Measurements from ENCODE around the gene BZW1. TPM values are rescaled to one million over a fixed set of nuclear protein-coding genes. Genes with fewer than 3 reads are reported as not detected.
A peak's percentile ranks its signal among the peaks of the same experiment; 100 is the strongest.
"Not testable (repeated sequence)": the region's sequence is repeated elsewhere in the genome, so short reads cannot be mapped to it uniquely, and the experiment has no call there.

The BZW1 gene
- total RNA-seq, 1 donor from 2014 or later = 433 TPM

DNA sequence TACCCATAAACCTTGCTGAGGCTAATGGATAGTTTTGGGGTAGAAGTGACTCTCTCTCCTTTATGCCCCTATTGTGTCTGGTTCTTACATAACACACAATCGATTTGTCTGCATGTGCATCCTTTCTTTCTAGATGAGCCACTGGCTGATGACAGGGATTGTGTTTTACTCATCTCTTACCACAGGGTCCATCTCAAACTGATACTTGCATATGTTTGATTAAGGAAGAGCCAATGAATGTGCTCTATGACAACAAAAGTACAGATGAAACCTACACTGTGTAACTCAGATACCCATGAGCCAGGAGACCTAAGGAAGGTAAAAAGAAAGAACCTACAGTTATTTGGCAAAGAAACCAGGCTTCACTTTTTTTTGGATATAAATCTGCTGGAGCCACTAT lies 13.2 kb upstream of the BZW1 start:
- H3K27ac Mint-ChIP-seq (ENCODE audit: unreplicated experiment) = no peak overlapping the region
- H3K36me3 Mint-ChIP-seq (ENCODE audit: low read depth) = no peaks in the 10 kb centered on the region
- TF ChIP-seq, protein P1, sequence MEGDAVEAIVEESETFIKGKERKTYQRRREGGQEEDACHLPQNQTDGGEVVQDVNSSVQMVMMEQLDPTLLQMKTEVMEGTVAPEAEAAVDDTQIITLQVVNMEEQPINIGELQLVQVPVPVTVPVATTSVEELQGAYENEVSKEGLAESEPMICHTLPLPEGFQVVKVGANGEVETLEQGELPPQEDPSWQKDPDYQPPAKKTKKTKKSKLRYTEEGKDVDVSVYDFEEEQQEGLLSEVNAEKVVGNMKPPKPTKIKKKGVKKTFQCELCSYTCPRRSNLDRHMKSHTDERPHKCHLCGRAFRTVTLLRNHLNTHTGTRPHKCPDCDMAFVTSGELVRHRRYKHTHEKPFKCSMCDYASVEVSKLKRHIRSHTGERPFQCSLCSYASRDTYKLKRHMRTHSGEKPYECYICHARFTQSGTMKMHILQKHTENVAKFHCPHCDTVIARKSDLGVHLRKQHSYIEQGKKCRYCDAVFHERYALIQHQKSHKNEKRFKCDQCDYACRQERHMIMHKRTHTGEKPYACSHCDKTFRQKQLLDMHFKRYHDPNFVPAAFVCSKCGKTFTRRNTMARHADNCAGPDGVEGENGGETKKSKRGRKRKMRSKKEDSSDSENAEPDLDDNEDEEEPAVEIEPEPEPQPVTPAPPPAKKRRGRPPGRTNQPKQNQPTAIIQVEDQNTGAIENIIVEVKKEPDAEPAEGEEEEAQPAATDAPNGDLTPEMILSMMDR (conservative IDR thresholded peaks at IDR 0.05) = no peak
- peaks cover 5% of the 10 kb centered on the region for H3K9me3 Mint-ChIP-seq
- no peak overlapping the region for H3K4me3 Mint-ChIP-seq
- H3K27me3 Mint-ChIP-seq (ENCODE audit: low read depth) = peaks cover 5% of the 10 kb centered on the region
- no peak for DNase-seq (ENCODE audit: low read depth, low spot score)
- H3K4me1 Mint-ChIP-seq = no peaks in the 10 kb centered on the region

DNA sequence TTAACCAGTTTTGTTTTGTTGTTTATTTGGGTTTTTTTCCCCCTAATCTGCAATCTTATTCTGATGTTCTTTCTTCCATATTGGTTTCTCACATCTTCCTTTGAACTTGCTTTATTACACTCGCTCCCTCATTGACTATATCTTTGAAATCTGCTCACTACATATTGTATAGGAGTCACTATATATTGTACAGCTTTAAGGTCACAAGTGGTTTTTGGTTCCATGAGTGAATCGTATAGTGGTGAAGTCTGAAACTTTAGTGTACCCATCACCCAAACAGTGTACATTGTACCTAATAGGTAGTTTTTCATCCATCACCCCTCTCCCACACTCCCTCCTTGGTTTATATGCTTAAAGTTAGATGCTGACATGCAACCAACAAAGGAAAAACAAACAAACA lies 11.3 kb upstream of the BZW1 start:
- peaks cover 5% of the 10 kb centered on the region for H3K9me3 Mint-ChIP-seq
- no peaks in the 10 kb centered on the region for H3K4me1 Mint-ChIP-seq
- no peak overlapping the region for H3K27ac Mint-ChIP-seq (ENCODE audit: unreplicated experiment)
- no peak for DNase-seq (ENCODE audit: low read depth, low spot score)
- TF ChIP-seq, protein P1 (conservative IDR thresholded peaks at IDR 0.05) = no peak
- H3K36me3 Mint-ChIP-seq (ENCODE audit: low read depth) = no peaks in the 10 kb centered on the region
- H3K27me3 Mint-ChIP-seq (ENCODE audit: low read depth) = peaks cover 9% of the 10 kb centered on the region
- H3K4me3 Mint-ChIP-seq = no peak overlapping the region

DNA sequence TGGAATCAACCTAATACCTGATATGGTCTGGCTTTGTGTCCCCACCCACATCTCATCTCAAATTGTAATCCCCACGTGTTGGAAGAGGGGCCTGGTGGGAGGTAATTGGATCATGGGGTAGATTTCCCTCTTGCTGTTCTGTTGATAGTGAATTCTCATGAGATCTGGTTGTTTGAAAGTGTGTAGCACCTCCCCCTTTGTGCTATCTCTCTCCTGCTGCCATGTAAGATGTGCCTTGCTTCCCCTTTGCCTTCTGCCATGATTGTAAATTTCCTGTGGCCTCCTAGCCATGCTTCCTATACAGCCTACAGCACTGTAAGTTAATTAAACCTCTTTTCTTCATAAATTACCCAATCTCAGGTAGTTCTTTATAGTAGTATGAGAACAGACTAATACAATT lies 10.3 kb upstream of the BZW1 start:
- not testable (repeated sequence) for H3K27ac Mint-ChIP-seq (ENCODE audit: unreplicated experiment); DNase-seq (ENCODE audit: low read depth, low spot score); H3K36me3 Mint-ChIP-seq (ENCODE audit: low read depth); H3K4me1 Mint-ChIP-seq; H3K9me3 Mint-ChIP-seq; H3K4me3 Mint-ChIP-seq; H3K27me3 Mint-ChIP-seq (ENCODE audit: low read depth)

DNA sequence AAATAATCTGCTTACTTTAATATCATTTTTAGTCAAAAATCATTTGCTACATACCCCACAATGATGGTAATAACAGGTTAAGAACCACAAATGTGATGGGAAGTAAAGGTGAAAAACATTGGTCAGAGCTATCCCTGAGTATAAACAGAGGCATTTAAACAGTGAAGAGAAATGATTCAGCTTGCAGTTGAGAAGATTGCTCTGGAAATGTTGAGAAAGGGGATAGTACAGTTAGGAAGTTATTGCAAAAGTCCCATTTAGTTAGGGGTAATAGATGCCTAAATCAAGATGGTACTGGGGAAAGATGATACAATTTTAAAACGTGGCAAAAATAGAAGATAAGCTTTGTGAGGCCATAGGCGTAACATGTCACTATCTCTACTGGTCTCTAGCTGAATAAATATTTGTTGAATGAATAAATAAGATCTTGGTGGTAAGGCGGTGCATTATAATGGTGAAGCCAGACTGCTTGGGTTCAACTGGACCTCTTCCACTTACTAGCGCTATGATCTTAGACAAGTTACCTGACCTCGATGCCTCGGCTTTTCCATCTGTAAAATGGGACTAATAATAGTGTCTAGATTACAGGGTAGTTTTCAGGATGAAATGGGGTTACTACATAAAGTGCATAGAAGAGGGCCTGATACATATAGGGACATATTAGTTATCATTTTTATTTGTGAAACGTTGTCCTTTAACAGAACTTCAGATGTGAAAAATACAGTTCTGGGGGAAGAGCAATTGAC lies 2.0 kb upstream of the BZW1 start:
- H3K9me3 Mint-ChIP-seq = no peaks in the 10 kb centered on the region
- peaks cover 4% of the 10 kb centered on the region for H3K27me3 Mint-ChIP-seq (ENCODE audit: low read depth)
- H3K4me3 Mint-ChIP-seq = peak overlapping the region; percentile 99
- H3K4me1 Mint-ChIP-seq = peaks cover 36% of the 10 kb centered on the region
- TF ChIP-seq, protein P1 (conservative IDR thresholded peaks at IDR 0.05) = no peak
- DNase-seq (ENCODE audit: low read depth, low spot score) = no peak
- H3K36me3 Mint-ChIP-seq (ENCODE audit: low read depth) = peaks cover 5% of the 10 kb centered on the region
- no peak overlapping the region for H3K27ac Mint-ChIP-seq (ENCODE audit: unreplicated experiment)

DNA sequence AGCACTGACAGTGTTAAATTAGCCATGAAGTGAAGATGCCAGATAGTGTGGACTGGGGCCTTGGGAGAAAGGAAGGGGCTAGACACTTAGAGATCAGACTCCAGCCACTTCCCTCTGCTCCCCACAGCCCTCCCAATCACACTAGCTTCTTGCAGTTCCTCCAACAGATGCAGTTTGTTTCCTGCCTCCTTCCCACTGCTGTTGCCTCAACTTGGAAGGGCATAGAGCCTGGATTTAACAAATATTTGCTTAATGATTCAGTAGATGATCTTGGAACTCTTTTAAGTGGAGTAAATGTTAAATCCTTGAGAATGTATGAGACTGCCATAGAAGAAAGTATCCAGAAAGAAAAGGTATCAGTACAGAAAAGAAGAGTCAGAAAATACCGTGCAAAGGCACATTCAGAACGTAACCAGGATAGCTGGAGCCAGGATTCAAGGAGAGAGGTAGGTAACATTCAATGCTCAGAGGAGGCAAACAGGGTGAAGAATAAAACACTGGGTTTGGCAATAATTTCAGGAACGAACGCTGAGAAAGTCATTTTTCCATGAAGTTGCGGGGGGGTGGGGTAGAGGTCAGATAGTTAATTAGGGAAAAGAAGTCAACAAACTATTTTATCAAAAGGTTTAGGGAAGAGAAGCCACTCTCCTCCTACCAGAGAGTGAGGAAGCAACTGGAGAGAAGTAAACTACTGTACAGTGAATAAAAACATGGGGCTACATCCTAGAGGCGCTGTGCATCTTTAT lies 1.3 kb upstream of the BZW1 start:
- Mint-ChIP-seq H3K4me3 (peak overlapping the region; percentile 99), H3K27me3 (ENCODE audit: low read depth) (no peaks in the 10 kb centered on the region), H3K9me3 (no peaks in the 10 kb centered on the region), H3K36me3 (ENCODE audit: low read depth) (peaks cover 10% of the 10 kb centered on the region), H3K27ac (ENCODE audit: unreplicated experiment) (peak overlapping the region; percentile 98), H3K4me1 (peaks cover 38% of the 10 kb centered on the region)
- TF ChIP-seq, protein P1 (conservative IDR thresholded peaks at IDR 0.05) = no peak
- DNase-seq (ENCODE audit: low read depth, low spot score) = no peak

DNA sequence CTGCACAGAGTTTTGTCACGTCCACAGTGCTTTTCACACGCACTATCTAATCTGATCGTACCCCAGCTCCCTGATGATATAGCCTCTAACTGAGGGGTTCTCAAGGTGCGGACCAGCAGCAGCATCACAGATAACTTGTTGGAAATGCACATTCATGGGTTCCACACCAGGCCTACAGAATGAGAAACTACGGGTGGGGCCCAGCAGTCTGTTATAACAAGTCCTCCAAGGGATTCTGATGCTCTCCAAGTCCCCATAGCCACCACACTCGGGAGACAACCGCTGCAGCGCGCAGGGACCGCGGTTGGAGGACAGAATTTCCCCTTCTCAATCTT lies 745 bp upstream of the BZW1 start:
- Mint-ChIP-seq H3K27me3 (ENCODE audit: low read depth) (no peaks in the 10 kb centered on the region), H3K36me3 (ENCODE audit: low read depth) (peaks cover 14% of the 10 kb centered on the region)

More for the DNA sequence above, 745 bp upstream of the BZW1 start:
- peak overlapping the region; percentile 98 for H3K27ac Mint-ChIP-seq (ENCODE audit: unreplicated experiment)
- H3K4me1 Mint-ChIP-seq = peaks cover 41% of the 10 kb centered on the region
- no peaks in the 10 kb centered on the region for H3K9me3 Mint-ChIP-seq
- DNase-seq (ENCODE audit: low read depth, low spot score) = no peak
- TF ChIP-seq, protein P1 (conservative IDR thresholded peaks at IDR 0.05) = no peak
- peak overlapping the region; percentile 99 for H3K4me3 Mint-ChIP-seq
